H1 (cell line): ENCODE results near the gene PPP1R1C. TPM values are rescaled to one million over a fixed set of nuclear protein-coding genes. Genes with fewer than 3 reads are reported as not detected.

Experiments
- CTCF ChIA-PET: fragments of 300-600 bp; sonication (Branson Sonifier 250); formaldehyde crosslinking; loops from one replicate; lab custom pipeline; 2021; ENCODE audit not compliant: partially characterized antibody; lab: Charles Lee
- POLR2A ChIA-PET: fragments of 300-600 bp; sonication (Branson Sonifier 250); formaldehyde crosslinking; loops from one replicate; lab custom pipeline; 2021; ENCODE audit warnings: inconsistent platforms; ENCODE audit not compliant: partially characterized antibody; lab: Charles Lee
- DNase-seq, 2 experiments: peaks; one replicate each; pipeline versions ENCODE4 v3.0.0 to v3.0.0-alpha.2; 2010 to 2022; ENCODE audit warnings: low spot score in 2 of 2, low read depth in 1 of 2, mixed read lengths in 1 of 2
- FAIRE-seq: peaks from 2 replicates; lab custom pipeline; 2011; peaks lifted over from hg19 to GRCh38; lab: Jason Lieb, UNC
- H2AFZ ChIP-seq: 2 replicates; pipeline ENCODE4 v1.8.1; 2012; ENCODE audit warnings: low read length, inconsistent platforms
- H2AK5ac ChIP-seq: 2 replicates; pipeline ENCODE4 v1.6.1; 2013; ENCODE audit warnings: low read depth, low read length
- H2BK120ac ChIP-seq: replicated peaks from 2 replicates; pipeline ENCODE3; 2013; ENCODE audit warnings: low read depth, low read length, inconsistent platforms
- H2BK12ac ChIP-seq: 2 replicates; pipeline ENCODE4 v1.6.1; 2013; ENCODE audit warnings: low read depth, low read length
- H2BK15ac ChIP-seq: 2 replicates; pipeline ENCODE4 v1.6.1; 2013; ENCODE audit warnings: low read length
- H2BK20ac ChIP-seq: 2 replicates; pipeline ENCODE4 v1.6.1; 2013; ENCODE audit warnings: low read length
- H2BK5ac ChIP-seq: 2 replicates; pipeline ENCODE4 v1.6.1; 2013; ENCODE audit warnings: low read depth, low read length
- H3K14ac ChIP-seq: 2 replicates; pipeline ENCODE4 v1.6.1; 2013; ENCODE audit warnings: inconsistent platforms; ENCODE audit not compliant: insufficient read length
- H3K18ac ChIP-seq: 2 replicates; pipeline ENCODE4 v1.6.1; 2013; ENCODE audit warnings: low read length; ENCODE audit errors: extremely low read depth
- H3K23ac ChIP-seq: 2 replicates; pipeline ENCODE4 v1.6.1; 2013; ENCODE audit warnings: inconsistent platforms; ENCODE audit not compliant: insufficient read length
- H3K23me2 ChIP-seq: 2 replicates; pipeline ENCODE4 v1.6.1; 2013; ENCODE audit warnings: low read depth, low read length
- H3K27ac ChIP-seq: 2 replicates; pipeline ENCODE4 v1.6.1; 2011; ENCODE audit warnings: low read depth, low read length, inconsistent platforms
- H3K27me3 ChIP-seq, 4 experiments: replicated peaks in 1 of 4; 1 replicate in 1 of 4; 2 replicates in 3 of 4; pipeline versions ENCODE4 v1.6.1 to v1.8.1; 2011 to 2013; ENCODE audit warnings: low read length in 3 of 4, mild to moderate bottlenecking in 3 of 4, inconsistent platforms in 2 of 4, mixed read lengths in 2 of 4, moderate library complexity in 1 of 4; ENCODE audit not compliant: control insufficient read depth in 3 of 4, insufficient read depth in 3 of 4; ENCODE audit errors: extremely low read depth in 1 of 4
- H3K36me3 ChIP-seq, 4 experiments: 2 replicates each; pipeline versions ENCODE4 v1.6.1 to v1.8.1; 2011 to 2013; ENCODE audit warnings: mild to moderate bottlenecking in 4 of 4, low read length in 3 of 4, moderate library complexity in 2 of 4, control low read depth in 1 of 4, inconsistent platforms in 1 of 4; ENCODE audit not compliant: insufficient read depth in 4 of 4, control insufficient read depth in 2 of 4
- H3K4ac ChIP-seq: replicated peaks from 2 replicates; pipeline ENCODE3; 2013; ENCODE audit warnings: low read length, low read depth, mixed read lengths, inconsistent platforms; ENCODE audit not compliant: insufficient read length
- H3K4me1 ChIP-seq, 4 experiments: replicated peaks in 1 of 4; 1 replicate in 1 of 4; 2 replicates in 3 of 4; pipeline versions ENCODE4 v1.6.1 to v1.8.1; 2011 to 2013; ENCODE audit warnings: low read length in 3 of 4, inconsistent platforms in 2 of 4, mixed read lengths in 1 of 4; ENCODE audit not compliant: insufficient read depth in 4 of 4, control insufficient read depth in 3 of 4
- H3K4me2 ChIP-seq, 2 experiments: 2 replicates each; pipeline versions ENCODE4 v1.6.1 to v1.8.1; 2011 to 2013; ENCODE audit warnings: low read depth in 2 of 2, low read length in 2 of 2, control low read depth in 1 of 2, inconsistent platforms in 1 of 2, mild to moderate bottlenecking in 1 of 2; ENCODE audit not compliant: insufficient read depth in 1 of 2
- H3K4me3 ChIP-seq, 4 experiments: fragments of 200-600, 300-600 bp in 1 of 4; sonication (generic), shearing (Covaris generic), sonication (Bioruptor Twin) in 1 of 4; 2 replicates each; pipeline versions ENCODE4 v1.5.1 to v1.8.1; 2011 to 2016; ENCODE audit warnings: low read length in 4 of 4, low read depth in 3 of 4, control low read depth in 2 of 4, inconsistent platforms in 2 of 4, mild to moderate bottlenecking in 2 of 4, mixed read lengths in 1 of 4, moderate library complexity in 1 of 4; ENCODE audit not compliant: insufficient read depth in 2 of 4; ENCODE audit errors: extremely low read depth in 1 of 4
- H3K56ac ChIP-seq: replicated peaks from 2 replicates; pipeline ENCODE3; 2013; ENCODE audit warnings: low read depth, mild to moderate bottlenecking, mixed read lengths, low read length, inconsistent platforms; ENCODE audit not compliant: insufficient read length
- H3K79me1 ChIP-seq: 2 replicates; pipeline ENCODE4 v1.6.1; 2013; ENCODE audit warnings: low read depth, low read length, control low read depth
- H3K79me2 ChIP-seq, 2 experiments: 2 replicates each; pipeline versions ENCODE4 v1.6.1 to v1.8.1; 2012 to 2013; ENCODE audit warnings: low read length in 2 of 2, mild to moderate bottlenecking in 2 of 2, inconsistent platforms in 1 of 2; ENCODE audit not compliant: insufficient read depth in 2 of 2, control insufficient read depth in 1 of 2
- H3K9ac ChIP-seq, 4 experiments: replicated peaks in 1 of 4; 1 replicate in 1 of 4; 2 replicates in 3 of 4; pipeline versions ENCODE4 v1.6.1 to v1.8.1; 2011 to 2013; ENCODE audit warnings: low read depth in 3 of 4, low read length in 3 of 4, control low read depth in 2 of 4, mild to moderate bottlenecking in 2 of 4, moderate library complexity in 2 of 4, inconsistent platforms in 1 of 4; ENCODE audit errors: extremely low read depth in 1 of 4
- H3K9me3 ChIP-seq, 2 experiments: 2 replicates each; pipeline versions ENCODE4 v1.6.1 to v1.8.1; 2012 to 2013; ENCODE audit warnings: mild to moderate bottlenecking in 2 of 2, moderate library complexity in 2 of 2, control low read depth in 1 of 2, inconsistent platforms in 1 of 2, low read depth in 1 of 2, low read length in 1 of 2, mixed read lengths in 1 of 2; ENCODE audit not compliant: insufficient read depth in 2 of 2
- H4K20me1 ChIP-seq, 2 experiments: replicated peaks in 1 of 2; 2 replicates each; pipeline versions ENCODE3 to v1.8.1; 2011 to 2013; ENCODE audit warnings: inconsistent platforms in 2 of 2, low read length in 2 of 2, mild to moderate bottlenecking in 1 of 2; ENCODE audit not compliant: insufficient read depth in 2 of 2, control insufficient read depth in 1 of 2
- H4K5ac ChIP-seq: 2 replicates; pipeline ENCODE4 v1.6.1; 2013; ENCODE audit warnings: low read length, low read depth, mixed read lengths, inconsistent platforms; ENCODE audit not compliant: insufficient read length
- H4K8ac ChIP-seq: 2 replicates; pipeline ENCODE4 v1.8.0; 2013; ENCODE audit warnings: mild to moderate bottlenecking, moderate library complexity, low read length, inconsistent platforms; ENCODE audit not compliant: insufficient read depth; ENCODE audit errors: extremely low read depth
- H4K91ac ChIP-seq: replicated peaks from 2 replicates; pipeline ENCODE3; 2013; ENCODE audit warnings: low read length, mixed read lengths, inconsistent platforms; ENCODE audit not compliant: insufficient read length
- CREB1 ChIP-seq: IDR thresholded peaks from 2 replicates; pipeline ENCODE4 v1.6.1; 2012; ENCODE audit warnings: inconsistent platforms
- SP4 ChIP-seq: IDR thresholded peaks from 2 replicates; pipeline ENCODE4 v1.6.1; 2012; ENCODE audit warnings: low read length, inconsistent platforms
- WGBS, 2 experiments: shearing (Covaris generic) in 1 of 2; methylation state at CpG; one replicate each; pipeline versions ENCODE4 v1.1.6 to v1.1.7; 2013 to 2015; ENCODE audit warnings: low lambda C conversion rate in 2 of 2, mixed read lengths in 2 of 2, inconsistent platforms in 1 of 2, low coverage in 1 of 2, missing lambda C conversion rate in 1 of 2; ENCODE audit not compliant: insufficient replicate concordance in 2 of 2, insufficient coverage in 1 of 2, insufficient read length in 1 of 2; ENCODE audit errors: extremely low coverage in 1 of 2, missing lambda C conversion rate in 1 of 2; 5-methylcytosine and 5-hydroxymethylcytosine counted together
- polyA plus RNA-seq, 7 experiments: library from polyadenylated mRNA; depleted of rRNA in 3 of 7; stranded (reverse) in 5 of 7; unstranded in 2 of 7; fragments of >200 nt in 5 of 7; fragments of 200-250 nt in 2 of 7; gene quantifications; 1 replicate in 5 of 7; 2 replicates in 1 of 7; 4 replicates in 1 of 7; pipeline versions ENCODE4 v1.2.1 to v1.2.3, GENCODE V29; 2011 to 2013; ENCODE audit warnings: missing spikeins in 2 of 7, mixed read lengths in 2 of 7
- total RNA-seq: library from RNA; stranded (reverse); fragmentation: NEBNext Ultra II Directional; extraction: Animal tissue kit (Norgen Biotek cat#: 25700); gene quantifications from 2 replicates; pipeline ENCODE4 v1.2.1, GENCODE V29; 2021

The PPP1R1C gene
- total and polyA plus RNA-seq, 2 of the 8 experiments (the other 6 are each of a cell fraction or from before 2014, with no cell fraction given) = 1.3 to 5.3 TPM

- no peaks in the 10 kb centered on the region for H4K20me1 ChIP-seq
- H2BK120ac ChIP-seq = no peak overlapping the region
- no peaks in the 10 kb centered on the region for H3K4me1 ChIP-seq
- CTCF ChIA-PET = interaction anchor here (1.3 to 1.6 kb wide), 2 partner anchors 12 to 174 kb away, joined by 4 to 9 read pairs; no protein-coding TSS in a partner anchor
- no peak overlapping the region for H3K9ac ChIP-seq
- no peak overlapping the region for H3K23ac ChIP-seq
- WGBS, 2 experiments = 80% methylated on average over 1 of the region's 1 CpG; no CpG with 5 or more reads in 1 of the 2 experiments
- no peak overlapping the region for H4K5ac ChIP-seq
- no peak overlapping the region for H3K4ac ChIP-seq
- no peak overlapping the region for H3K18ac ChIP-seq
- no peak overlapping the region for H2AK5ac ChIP-seq
- DNase-seq (no peak), FAIRE-seq (no peak)
- no peak overlapping the region for H3K14ac ChIP-seq
- no peaks in the 10 kb centered on the region for H3K9me3 ChIP-seq
- no peaks in the 10 kb centered on the region for H3K36me3 ChIP-seq
- no peak overlapping the region for H2BK5ac ChIP-seq
- H3K79me1 ChIP-seq = no peaks in the 10 kb centered on the region
- no peak overlapping the region for H3K27ac ChIP-seq
- POLR2A ChIA-PET = no interaction called here
- H3K27me3 ChIP-seq = peaks cover 0 to 2% (median 0%) of the 10 kb centered on the region in 4 experiments; a peak in 1 of 7 replicates
- no peak overlapping the region for H4K91ac ChIP-seq
- H2AFZ ChIP-seq = no peak overlapping the region
- no peak overlapping the region for H4K8ac ChIP-seq
- no peaks in the 10 kb centered on the region for H3K23me2 ChIP-seq
- H3K4me2 ChIP-seq = no peak overlapping the region
- H3K56ac ChIP-seq = no peak overlapping the region
- no peak overlapping the region for H2BK20ac ChIP-seq
- H3K79me2 ChIP-seq = no peaks in the 10 kb centered on the region
- H2BK15ac ChIP-seq = no peak overlapping the region
- H3K4me3 ChIP-seq = no peak overlapping the region
- no peak overlapping the region for H2BK12ac ChIP-seq
- TF ChIP-seq CREB1 (no peak), SP4 (no peak)
These were observed 33.0 kb upstream of the PPP1R1C start for GRCh38 chr2:181952404-181953226.
